ENCODE results near the gene ZFP1.
"Not testable (repeated sequence)": the region's sequence is repeated elsewhere in the genome, so short reads cannot be mapped to it uniquely, and the experiment has no call there.

Gene ZFP1

DNA sequence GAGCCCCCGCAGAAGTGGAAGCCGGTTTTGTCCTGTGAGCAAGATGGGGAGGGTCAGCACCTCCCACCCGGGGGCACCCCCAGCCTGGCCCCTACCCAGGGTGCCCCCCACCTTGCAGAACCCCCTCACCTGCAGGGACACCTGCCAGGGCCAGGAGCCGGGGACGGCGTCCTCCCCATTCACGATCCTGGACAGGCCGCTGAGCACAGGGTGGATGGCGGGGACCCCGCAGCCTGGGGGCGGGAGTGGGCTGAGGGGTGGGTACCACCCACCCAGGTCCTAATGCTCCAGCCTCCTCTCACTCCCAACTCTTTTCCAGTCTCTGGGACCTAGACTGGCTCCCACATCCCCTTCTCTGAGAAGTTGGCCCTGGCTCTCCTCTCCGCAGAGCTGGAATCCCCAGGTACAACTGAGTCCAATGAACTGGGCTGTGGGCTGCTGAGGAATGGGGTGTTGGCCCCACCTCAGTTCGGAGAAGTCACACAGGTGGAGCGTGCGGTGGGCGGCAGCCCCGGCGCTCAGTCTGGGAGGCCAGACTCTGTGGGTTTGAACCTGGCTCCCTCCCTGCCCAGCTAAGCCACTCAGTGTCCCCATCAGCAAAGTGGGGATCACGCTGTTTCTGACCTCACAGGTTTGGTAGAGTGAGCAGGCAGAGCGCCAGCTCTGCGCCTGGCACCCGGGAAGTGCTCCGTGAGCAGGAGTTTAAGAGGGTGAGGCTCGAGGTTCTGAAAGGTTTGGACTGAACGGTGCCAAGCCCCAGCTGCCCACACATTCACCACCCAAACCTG is 57.8 kb downstream of the ZFP1 start:
- DNase-seq = not testable (repeated sequence)

DNA sequence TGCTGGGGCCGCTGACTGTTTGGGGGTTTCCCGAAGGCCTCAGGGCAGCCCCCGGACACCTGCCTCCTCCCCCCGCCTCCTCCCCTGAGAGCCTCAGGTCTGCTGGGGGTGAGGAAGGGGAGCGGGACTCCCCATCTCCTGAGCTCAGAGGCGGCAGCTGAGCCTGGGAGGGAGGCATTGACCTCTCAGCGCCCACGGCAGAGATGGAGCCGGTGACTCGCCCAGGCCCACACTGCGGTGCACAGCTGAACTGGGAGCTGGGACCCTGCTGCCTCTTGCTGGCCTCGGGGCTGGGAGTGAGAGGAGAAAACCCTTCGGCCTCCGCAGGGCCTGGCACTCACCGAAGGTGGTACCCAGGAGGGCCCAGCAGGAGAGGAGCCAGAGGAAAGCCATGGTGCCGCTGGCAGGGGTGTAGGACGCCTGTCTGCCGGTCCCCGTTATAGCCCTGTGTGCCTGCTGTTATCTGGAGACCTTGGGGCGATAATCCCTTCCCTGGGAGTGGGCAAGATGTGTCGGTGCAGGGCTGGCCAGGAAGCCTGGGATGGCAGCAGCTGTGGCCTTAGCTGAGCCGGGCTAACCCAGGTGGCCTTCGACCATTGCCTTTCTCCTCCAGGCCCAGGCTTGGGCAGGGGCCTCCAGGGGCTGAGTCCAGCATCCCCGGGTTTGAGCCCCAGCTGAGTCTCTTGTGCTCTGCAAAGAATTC is 58.6 kb downstream of the ZFP1 start, which contains the start of gene CTRB2:
CTRB2 (minus strand) TSS at position 413 of the 703 bp plus-strand sequence; CDS start at position 393, 20 bp downstream.
- DNase-seq = no peak

DNA sequence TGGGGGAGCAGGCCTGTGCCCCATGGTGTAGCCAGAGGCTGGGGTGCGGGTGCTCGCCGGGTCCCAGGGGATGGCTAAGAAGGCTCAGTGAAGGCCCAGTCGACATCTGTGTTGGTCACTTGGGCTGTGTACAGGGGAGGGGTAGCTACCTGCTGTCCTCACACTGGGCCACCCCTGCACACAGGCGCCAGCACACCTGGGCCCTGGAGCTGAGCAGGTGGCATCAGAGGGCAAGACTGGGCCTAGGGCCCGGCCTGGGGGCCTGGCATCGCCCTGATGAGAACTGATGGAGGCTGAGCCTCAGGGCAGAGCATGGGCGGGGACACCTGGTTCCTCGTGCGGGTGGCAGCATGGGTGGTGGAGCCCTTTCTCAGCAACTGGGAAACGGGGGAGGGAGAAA is 59.5 kb downstream of the ZFP1 start:
- no peak for DNase-seq

DNA sequence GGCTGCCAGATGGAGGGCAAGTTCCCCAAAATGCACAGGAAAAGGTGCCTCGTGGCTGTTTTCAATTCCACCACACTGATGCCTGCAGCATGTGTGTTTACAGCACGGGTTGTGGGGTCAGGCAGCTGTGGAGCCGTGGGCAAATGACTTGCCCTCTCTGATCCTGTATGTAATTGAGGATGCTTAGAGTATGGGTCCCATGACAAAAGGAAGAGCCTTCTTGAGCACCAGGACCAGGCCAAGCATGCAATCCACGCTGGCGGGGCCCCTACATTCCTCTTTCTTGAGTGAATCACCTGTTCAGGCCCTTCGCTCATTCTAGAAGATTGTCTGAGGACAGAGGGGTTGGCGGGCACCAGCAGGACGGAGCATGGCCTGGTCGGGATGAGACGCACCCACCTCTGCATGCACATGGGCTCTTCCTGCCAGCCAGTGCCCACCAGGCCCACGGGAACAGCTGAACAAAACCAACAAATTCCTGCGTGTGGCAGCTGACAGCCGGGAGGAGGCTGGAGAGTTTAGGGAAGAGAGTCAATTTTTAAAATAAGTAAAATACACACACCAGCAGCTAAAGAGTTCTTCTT is 60.0 kb downstream of the ZFP1 start:
- DNase-seq = no peak

DNA sequence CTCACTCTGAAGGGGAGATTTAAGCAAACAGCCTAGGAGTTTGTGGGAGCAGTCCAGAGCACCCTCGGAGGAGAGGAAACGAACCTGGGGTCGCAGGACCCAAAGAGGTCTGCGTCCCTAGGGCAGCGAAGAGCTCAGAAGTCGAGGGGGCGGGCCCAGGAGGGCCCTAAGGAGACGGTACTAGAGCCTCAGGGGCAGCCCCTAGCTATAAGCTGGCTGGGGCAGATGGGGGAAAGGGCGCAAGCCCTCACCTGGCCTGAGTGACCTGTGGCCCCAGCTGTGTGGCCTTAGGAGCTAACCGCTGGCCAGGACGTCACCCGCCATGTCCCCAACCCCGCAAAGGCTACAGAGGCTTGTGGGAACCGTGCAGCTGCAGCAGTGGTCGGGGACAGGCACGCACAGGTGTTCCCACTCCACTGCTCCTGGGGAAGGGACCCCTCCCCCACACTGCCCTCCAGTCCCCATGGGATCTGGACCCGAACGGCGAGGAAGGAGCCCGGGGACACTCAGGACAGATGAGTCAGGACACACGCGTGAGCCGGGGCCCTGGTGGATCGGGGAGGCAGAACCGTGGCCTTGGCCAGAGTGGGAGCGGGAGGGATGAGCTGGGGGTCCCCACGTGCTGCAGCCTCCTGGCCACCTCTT is 60.7 kb downstream of the ZFP1 start:
- DNase-seq = no peak

DNA sequence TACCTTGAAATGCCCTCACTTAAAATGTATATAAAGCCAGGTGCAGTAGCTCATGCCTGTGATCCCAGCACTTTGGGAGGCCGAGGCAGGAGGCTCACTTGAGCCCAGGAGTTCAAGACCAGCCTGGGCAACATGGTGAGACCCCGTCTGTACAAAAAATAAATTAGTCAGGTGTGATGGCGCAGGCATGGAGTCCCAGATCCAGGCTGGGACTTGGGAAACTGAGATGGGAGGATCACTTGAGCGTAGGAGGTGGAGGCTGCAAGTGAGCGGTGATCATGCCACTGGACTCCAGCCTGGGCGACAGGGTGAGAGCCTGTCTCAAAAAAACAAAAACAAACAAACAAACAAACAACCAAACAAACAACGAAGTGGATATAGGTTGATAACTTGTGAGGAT is 61.2 kb downstream of the ZFP1 start:
- DNase-seq = not testable (repeated sequence)

DNA sequence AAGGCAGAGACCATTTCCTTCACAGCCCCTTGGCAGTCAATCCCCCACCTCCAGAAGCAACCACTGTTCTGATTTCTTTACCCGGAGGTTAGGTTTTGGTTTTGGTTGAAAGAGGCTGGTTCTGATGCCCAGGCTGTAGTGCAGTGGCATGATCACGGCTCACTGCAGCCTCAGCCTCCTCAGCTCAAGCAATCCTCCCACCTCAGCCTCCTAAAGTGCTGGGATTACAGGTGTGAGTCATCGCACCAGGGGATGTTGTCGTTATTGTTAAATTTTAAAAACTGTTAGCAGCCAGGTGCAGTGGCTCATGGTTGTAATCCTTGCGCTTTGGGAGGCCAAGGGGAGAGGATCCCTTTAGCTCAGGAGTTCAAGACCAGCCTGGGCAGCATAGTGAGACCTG is 61.6 kb downstream of the ZFP1 start:
- DNase-seq = no peak

DNA sequence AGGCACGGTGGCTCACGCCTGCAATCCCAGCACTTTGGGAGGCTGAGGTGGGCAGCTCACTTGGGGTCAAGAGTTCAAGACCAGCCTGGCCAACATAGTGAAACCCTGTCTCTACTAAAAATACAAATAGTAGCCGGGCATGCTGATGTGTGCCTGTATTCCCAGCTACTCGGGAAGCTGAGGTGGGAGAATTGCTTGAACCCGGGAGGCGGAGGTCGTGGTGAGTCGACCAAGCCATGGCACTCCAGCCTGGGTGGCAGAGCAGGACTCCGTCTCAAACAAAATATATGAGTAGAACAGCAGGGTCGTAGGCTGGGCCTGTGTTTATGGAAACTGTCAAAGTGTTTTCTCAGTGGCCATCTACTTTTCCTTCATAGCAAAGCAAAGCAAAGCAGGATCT is 63.0 kb downstream of the ZFP1 start:
- not testable (repeated sequence) for DNase-seq

DNA sequence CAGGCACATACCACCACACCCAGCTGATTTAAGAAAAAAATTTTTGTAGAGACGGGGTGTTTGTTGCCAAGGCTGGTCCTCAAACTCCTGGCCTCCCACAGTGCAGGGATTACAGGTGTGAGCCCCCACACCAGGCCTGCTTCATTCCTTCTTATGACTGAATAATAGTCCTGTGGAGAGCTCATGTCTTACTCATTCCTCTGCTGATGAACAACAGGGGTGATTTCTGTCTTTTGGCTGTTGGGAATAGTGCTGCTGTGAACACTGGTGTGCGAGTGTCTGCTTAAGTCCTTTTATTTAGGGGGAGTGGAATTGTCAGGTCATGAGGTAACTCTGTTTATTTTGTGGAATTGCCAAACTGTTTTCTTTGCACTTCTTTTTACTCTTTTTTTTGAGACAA is 67.8 kb downstream of the ZFP1 start:
- no peak for DNase-seq

DNA sequence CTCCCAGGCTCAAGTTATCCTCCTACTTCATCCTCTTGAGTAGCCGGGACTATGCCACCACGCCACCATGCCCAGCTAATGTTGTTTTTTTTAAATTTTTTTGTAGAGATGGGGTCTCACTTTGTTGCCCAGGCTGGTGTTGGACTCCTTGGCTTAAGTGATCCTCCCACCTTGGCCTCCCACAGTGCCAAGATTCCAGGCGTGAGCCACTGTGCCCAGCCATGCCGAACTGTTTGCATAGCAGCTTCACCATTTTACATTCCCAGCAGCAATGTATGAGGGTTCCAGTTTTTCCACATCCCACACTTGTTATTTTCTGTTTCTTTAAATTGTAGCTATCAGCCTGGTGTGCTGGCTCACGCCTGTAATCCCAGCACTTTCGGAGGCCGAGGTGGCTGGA is 68.3 kb downstream of the ZFP1 start:
- DNase-seq = no peak

DNA sequence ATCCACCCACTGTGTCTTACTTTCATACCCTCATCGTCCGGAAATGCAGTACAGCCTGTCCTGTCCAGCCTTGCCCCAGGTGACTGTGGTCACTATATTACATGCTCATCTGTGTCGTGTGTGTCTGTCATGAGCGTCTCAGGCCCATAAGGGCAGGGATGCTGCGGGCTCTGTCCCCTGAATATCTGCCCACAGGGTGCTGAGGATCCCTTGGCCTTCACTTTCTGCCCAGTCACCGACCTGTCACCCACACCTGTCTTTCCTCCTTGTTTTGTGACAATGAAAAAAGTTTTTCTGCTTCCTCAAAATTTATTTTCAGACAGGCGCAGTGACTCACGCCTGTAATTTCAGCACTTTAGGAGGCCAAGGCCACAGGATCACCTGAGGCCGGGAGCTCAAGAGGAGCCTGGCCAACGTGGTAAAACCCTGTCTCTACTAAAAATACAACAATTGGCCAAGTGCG is 69.1 kb downstream of the ZFP1 start:
- no peak for DNase-seq

DNA sequence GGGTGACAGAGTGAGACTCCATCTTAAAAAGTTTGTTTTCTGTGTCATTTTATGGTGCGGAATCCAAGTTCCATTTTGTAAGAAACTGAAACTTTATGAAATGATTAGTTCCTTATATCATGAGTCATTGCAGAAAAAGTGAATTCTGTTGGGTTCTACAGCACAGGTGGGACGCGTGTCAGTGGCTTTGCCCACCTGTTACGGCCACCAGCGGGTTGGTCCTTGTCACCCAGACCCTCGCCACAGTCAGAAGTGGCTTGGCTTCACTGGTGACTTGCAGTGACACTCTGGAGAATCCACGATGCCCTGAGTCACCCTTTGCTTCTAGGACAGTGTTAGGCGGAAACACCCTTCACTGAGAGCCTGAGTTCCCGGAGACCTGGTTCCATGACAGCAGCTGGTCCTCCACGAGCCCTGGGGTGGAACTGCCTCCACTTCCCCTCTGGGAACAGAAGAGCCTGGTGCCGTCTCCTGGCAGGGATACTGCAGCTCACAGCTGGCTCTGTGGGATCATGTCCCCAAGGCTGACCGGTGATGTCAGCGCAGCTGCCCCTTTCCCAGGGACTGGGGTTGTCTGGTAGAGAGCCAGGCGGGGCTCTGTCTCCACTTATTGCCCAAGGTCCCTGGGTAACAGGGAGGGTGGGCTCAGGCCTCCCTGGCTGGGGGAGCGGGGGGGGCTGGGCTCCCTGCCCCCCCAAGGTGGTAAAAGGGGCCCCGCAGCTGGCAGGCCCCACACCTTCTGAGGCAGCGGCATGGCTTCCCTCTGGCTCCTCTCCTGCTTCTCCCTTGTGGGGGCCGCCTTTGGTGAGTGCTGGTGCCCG is 70.1 kb downstream of the ZFP1 start, which contains the start of gene CTRB1:
CTRB1 (plus strand) TSS at position 733 of the 821 bp plus-strand sequence; CDS start at position 753, 20 bp downstream.
- DNase-seq = no peak

DNA sequence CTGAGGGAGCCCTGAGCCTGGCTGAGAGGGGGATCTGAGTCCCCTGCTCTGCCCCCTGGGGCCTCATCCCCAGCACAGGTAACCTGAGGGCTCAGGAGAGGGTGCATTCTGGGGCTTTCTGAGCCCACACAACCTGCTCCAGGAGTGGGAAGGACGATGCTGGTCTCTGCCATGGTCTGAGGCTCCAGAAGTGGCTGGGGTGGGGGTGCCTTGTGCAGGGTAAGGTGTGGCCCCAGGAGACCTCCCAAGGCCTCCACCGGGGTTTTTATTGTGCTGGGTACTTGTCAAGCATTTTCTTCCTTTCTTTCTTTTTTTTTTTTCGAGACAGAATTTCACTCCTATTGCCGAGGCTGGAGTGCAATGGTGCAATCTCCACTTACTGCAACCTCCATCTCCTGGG is 70.8 kb downstream of the ZFP1 start:
- DNase-seq = no peak

DNA sequence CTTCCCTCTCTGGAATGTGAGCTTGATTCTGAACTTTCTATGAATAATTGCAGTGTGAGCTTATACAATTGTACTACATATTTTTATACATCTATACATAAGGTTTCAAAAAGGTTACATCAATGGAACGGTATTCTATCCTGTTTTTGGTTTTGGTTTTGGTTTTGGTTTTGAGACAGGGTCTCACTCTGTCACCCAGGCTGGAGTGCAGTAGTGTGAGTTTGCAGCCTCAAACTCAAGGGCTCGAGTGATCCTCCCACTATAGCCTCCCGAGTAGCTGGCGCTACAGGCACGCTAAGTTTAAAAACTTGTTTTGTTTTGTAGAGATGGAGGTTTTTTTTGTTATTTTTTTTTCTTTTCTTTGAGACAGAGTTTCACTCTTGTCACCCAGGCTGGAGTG is 71.5 kb downstream of the ZFP1 start:
- DNase-seq = no peak

Data from activated T-cell treated with anti-CD3 and anti-CD28 coated beads, Interleukin-2, amount 50 U/mL, for 1 hour (primary cell).